ENCODE data around the gene EMID1.

The EMID1 gene

GRCh38 chr22:29195118-29195963 lies 10.4 kb upstream of the EMID1 start:
- TF ChIP-seq CTCF (IDR thresholded peaks at IDR 0.05), result no peak
- no peaks in the 10 kb centered on the region for H3K27me3 ChIP-seq
- H3K4me1 ChIP-seq (ENCODE audit: control insufficient read depth in 1 of 2, insufficient read depth in 1 of 2, low read depth in 1 of 2, low read length in 1 of 2), result no peaks in the 10 kb centered on the region
- no peaks in the 10 kb centered on the region for H3K9me3 ChIP-seq
- H3K27ac ChIP-seq, result no peak overlapping the region
- no peak overlapping the region for H3K4me3 ChIP-seq (ENCODE audit: low read depth in 1 of 2, low read length in 1 of 2)
- H3K36me3 ChIP-seq, result no peaks in the 10 kb centered on the region

GRCh38 chr22:29195964-29196666 lies 9.6 kb upstream of the EMID1 start:
- H3K4me3 ChIP-seq (ENCODE audit: low read depth in 1 of 2, low read length in 1 of 2), result no peak overlapping the region
- H3K9me3 ChIP-seq, result no peaks in the 10 kb centered on the region
- no peak overlapping the region for H3K27ac ChIP-seq
- H3K4me1 ChIP-seq (ENCODE audit: control insufficient read depth in 1 of 2, insufficient read depth in 1 of 2, low read depth in 1 of 2, low read length in 1 of 2), result no peaks in the 10 kb centered on the region
- no peaks in the 10 kb centered on the region for H3K36me3 ChIP-seq
- no peak for TF ChIP-seq CTCF (IDR thresholded peaks at IDR 0.05)
- no peaks in the 10 kb centered on the region for H3K27me3 ChIP-seq

- H3K27ac ChIP-seq, result no peak overlapping the region
- H3K4me1 ChIP-seq (ENCODE audit: control insufficient read depth in 1 of 2, insufficient read depth in 1 of 2, low read depth in 1 of 2, low read length in 1 of 2), result peaks cover 0 to 4% of the 10 kb centered on the region in 2 experiments
- TF ChIP-seq CTCF (IDR thresholded peaks at IDR 0.05), result no peak
- no peaks in the 10 kb centered on the region for H3K27me3 ChIP-seq
- no peak overlapping the region for H3K4me3 ChIP-seq (ENCODE audit: low read depth in 1 of 2, low read length in 1 of 2)
- H3K36me3 ChIP-seq, result no peaks in the 10 kb centered on the region
- H3K9me3 ChIP-seq, result no peaks in the 10 kb centered on the region
These were observed 8.6 kb upstream of the EMID1 start for GRCh38 chr22:29197096-29197495.

- Histone ChIP-seq H3K9me3 (no peaks in the 10 kb centered on the region), H3K27ac (no peak overlapping the region)
- TF ChIP-seq CTCF (IDR thresholded peaks at IDR 0.05), result no peak
These were observed 7.5 kb upstream of the EMID1 start for GRCh38 chr22:29198240-29198639.

GRCh38 chr22:29199702-29200400 lies 5.8 kb upstream of the EMID1 start:
- H3K4me1 ChIP-seq (ENCODE audit: control insufficient read depth in 1 of 2, insufficient read depth in 1 of 2, low read depth in 1 of 2, low read length in 1 of 2), result peaks cover 7 to 14% of the 10 kb centered on the region in 2 experiments
- no peaks in the 10 kb centered on the region for H3K9me3 ChIP-seq
- H3K27me3 ChIP-seq, result peaks cover 10% of the 10 kb centered on the region
- H3K4me3 ChIP-seq (ENCODE audit: low read depth in 1 of 2, low read length in 1 of 2), result no peak overlapping the region
- TF ChIP-seq CTCF (IDR thresholded peaks at IDR 0.05), result no peak
- no peak overlapping the region for H3K27ac ChIP-seq
- H3K36me3 ChIP-seq, result no peaks in the 10 kb centered on the region

More at GRCh38 chr22:29198240-29198639, 7.5 kb upstream of the EMID1 start:
- peaks cover 7 to 14% of the 10 kb centered on the region in 2 experiments for H3K4me1 ChIP-seq (ENCODE audit: control insufficient read depth in 1 of 2, insufficient read depth in 1 of 2, low read depth in 1 of 2, low read length in 1 of 2)
- H3K27me3 ChIP-seq, result no peaks in the 10 kb centered on the region
- H3K36me3 ChIP-seq, result no peaks in the 10 kb centered on the region
- H3K4me3 ChIP-seq (ENCODE audit: low read depth in 1 of 2, low read length in 1 of 2), result no peak overlapping the region
